GM18951 (cell line): ENCODE results near the gene GPLD1.

Experiments
- POLR2A ChIP-seq: IDR thresholded peaks from 4 replicates; pipeline ENCODE4 v1.6.1; 2011; ENCODE audit warnings: mild to moderate bottlenecking; ENCODE audit not compliant: insufficient read length, insufficient read depth; ENCODE audit errors: extremely low read depth
- in situ Hi-C: fragments of 300-500 bp; cut with MboI; formaldehyde crosslinking; loops from one replicate; pipeline ENCODE4 v1.12.0; 2022; ENCODE audit warnings: low sequenced_read_pairs, mixed read lengths, inconsistent platforms; ENCODE audit not compliant: unreplicated experiment

Gene GPLD1

DNA sequence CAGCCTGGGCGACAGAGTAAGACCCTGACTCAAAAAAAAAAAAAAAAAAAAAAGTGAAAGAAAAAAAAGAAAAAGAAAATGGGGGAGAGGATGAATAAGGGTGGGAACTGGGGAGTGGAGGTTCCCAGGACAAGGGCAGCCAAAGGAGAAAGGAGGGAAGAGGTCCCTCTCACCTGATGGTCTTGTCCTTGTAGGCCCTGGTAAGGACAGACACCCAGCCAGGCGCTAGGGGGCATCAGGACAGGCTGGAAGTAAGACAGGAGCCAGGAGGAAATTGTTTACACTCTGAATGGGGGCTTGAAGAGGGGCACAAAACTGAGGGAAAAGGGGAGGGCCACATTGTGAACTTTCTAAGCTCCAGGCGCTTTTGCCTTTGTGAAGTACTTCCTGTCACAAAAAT lies 3.1 kb upstream of the GPLD1 start:
- TF ChIP-seq POLR2A, result no peak
- in situ Hi-C loops, result no loop called here

DNA sequence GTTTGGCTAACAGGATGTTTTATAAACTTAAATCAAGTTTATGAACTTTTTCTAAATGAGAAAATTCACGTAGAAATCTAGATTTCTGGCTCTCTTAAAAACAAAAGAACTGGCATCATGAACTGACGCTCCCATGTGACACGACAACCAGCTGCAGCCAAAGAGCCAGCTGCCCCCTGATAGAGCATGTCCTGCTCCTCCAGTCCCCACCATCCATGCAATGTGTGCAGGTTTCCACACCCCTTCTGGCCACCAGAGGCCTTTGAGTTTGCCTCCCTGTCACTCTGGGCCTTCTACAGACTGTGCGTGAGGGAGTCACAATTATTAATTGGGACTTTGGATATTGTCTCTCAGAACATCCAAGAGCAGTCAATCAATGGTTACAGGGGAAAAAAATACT lies 1.6 kb upstream of the GPLD1 start:
- in situ Hi-C loops, result no loop called here
- no peak for TF ChIP-seq POLR2A

DNA sequence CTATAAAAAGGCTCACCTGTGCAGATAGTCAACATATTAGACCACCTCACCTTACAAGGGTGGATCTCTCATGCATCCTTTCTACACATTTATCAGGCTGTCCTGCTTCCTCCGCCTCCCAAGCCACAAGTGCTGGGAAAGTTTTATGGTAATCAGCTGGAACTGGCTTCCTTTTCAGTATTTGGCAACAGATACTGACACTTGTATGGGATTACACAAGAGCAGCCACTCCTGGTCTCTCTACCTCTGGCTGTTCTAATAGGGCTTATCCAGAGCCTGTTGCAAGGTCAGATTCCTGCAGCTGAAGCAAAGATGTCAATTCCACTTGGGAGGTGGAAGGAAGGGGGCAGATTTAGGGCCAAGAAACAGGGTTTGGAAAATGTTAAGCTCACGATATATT lies 503 bp upstream of the GPLD1 start:
- in situ Hi-C loops, result no loop called here
- no peak for TF ChIP-seq POLR2A

DNA sequence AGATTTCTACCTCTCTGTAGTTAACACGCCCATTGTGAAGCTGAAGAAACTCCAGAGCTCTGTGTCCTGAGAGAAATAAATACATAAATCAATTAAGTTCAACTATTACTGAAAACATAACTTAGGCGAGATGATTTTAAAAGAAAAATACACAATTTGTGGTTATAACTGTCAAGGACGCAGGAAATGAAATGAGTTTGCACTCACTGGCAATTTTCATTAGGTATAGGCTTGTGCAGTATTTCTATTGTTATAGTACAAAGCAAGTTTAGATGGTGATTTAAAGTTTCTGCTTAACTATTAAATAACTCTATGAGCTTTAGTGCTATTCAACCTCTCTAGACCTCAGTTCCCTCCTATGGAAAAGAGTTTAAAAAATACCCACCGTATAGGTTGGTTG lies 3.3 kb downstream of the GPLD1 start:
- TF ChIP-seq POLR2A, result no peak
- in situ Hi-C loops, result no loop called here

DNA sequence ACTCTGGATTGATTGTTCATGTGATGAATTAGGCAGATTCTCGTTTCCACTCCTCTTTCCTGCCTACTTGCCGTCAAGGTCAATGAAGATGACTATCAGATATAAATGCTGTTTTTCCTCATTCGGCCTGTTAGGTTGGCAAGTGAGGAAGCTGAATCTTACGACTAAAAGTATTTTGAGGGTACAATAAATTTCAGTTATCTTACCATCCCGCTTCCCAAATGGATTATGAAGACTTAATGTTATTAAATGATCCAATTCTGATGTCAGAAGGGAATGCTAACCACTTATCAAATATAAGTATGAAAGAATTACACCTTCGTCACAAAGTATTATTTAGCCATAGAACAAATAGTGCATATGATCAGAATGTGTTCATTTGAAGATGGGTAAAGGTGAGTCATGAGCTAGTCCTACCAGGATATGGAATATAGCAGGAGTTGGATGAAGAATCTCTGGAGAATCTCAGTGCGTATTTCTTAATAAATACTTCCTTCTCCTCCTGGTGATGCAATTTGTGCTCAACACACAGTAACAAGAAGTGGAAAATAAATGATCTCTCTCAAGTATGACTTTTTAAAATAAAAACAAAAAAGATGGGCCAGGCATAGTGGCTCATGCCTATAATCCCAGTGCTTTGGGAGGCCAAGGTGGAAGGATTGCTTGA lies 4.6 kb downstream of the GPLD1 start:
- in situ Hi-C loops, result no loop called here
- TF ChIP-seq POLR2A, result no peak

DNA sequence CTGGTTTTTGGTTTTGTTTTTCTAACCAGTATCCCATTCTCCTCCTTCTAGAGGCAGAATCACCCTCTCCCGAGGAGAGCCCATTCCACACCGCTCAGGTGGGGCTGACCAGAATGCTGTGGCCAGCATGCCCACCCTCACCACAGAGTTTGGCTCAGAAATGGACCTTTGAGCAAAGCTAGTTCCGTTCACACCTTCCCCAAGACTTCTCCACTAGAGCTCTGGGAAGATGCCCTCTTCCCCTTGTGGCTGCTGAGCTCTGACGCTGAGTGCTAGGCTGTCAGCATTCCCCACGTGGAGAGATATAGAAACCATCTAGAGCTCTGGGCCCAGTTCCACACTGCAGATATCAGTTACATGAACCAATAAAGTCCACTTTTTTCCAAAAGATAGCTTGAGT lies 7.9 kb downstream of the GPLD1 start:
- in situ Hi-C loops, result no loop called here
- no peak for TF ChIP-seq POLR2A

DNA sequence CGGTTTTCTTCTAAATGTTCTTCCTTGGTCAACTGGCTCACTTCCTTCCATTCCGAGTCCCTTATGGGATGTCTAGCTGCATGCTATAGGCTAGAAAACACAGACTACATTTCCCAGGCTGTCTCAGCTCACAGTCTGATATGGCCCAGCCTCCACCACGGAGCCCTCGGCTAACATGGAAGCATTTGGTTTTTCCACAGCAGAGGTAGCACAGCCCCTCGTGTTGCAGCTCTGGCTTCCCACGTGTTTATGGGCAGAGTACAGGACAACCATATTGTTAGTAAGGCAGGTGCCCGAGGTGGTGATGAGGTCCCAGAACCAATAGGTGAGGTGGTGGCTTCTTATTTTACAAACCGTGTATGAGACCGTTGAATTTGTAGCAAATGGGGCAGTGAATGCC lies 8.7 kb downstream of the GPLD1 start:
- in situ Hi-C loops, result no loop called here

DNA sequence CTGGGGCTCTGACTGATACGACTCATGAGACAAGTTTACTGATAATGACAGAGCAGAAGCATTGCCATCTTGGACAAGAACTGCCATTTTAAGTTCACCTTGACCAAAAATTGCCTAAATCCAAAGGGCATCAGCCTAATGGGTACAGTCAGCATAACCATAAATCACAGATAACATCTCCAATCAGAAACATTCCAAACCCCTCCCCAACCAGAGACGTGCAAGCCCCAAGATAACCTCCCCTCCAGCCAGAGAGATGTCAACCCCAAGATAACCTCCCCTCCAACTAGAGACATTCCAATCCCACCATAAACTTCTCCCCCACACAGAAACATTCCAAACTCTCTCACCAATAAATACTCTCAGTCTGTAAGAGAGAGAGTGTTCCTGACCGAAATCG lies 10.5 kb downstream of the GPLD1 start:
- in situ Hi-C loops, result no loop called here
- TF ChIP-seq POLR2A, result no peak

More for the DNA sequence above, 8.7 kb downstream of the GPLD1 start:
- no peak for TF ChIP-seq POLR2A

DNA sequence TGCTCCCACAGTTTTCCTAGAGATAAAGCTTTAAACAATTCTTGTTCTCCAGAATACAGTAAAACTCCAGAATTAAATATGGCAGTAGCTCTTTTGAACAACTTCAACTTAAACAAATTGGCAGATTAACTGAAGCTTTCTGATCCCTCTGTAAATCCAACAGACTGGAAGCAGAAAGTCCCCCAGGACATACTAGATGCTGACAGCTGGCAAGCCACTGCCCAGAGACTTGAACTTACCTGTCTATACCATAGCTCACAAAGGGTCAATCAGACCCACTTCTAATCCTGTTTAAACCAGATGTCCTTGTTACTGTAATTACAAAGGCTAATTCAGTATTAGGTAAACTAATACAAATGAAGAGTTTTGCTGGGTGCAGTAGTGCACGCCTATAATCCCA lies 12.3 kb downstream of the GPLD1 start:
- in situ Hi-C loops, result no loop called here

DNA sequence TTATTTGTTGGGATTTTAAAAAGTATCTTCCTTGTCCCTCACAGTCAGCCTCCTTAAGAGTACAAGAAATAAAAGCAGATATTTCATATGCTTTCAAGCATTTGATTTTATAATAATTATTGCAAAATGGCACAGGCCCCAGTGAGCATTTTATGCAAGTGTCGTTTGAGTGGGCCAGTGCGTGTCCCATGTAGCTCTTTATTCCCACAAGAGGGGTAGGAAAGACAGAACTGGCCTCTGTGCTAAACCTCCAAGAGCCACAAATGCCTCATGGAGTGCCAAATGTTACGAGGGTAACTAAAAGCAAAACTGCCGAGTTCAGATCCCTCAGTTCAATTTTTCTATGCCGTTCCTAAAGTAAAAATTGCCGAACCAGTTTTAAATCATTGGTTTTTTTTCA lies 12.7 kb downstream of the GPLD1 start:
- no peak for TF ChIP-seq POLR2A
- in situ Hi-C loops, result no loop called here

More for the DNA sequence above, 12.3 kb downstream of the GPLD1 start:
- no peak for TF ChIP-seq POLR2A

DNA sequence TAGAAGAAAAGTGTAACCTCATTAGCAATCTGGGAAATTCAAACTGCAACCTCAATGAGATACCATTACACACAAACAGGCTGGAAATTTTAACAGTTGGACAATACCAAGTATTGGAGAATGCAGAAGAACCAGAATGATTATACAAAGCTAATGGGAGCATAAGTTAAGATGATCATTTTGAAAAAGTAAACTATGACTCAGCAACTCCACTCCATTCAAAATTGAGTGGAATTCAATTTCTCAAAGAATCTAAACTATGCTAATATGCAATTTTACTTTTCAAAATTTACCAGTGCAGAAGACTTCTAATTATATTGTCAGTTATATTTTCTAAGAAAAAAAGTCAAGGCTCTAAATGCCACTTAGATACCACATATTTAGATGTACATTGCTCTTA lies 17.2 kb downstream of the GPLD1 start:
- in situ Hi-C loops, result no loop called here
- no peak for TF ChIP-seq POLR2A

DNA sequence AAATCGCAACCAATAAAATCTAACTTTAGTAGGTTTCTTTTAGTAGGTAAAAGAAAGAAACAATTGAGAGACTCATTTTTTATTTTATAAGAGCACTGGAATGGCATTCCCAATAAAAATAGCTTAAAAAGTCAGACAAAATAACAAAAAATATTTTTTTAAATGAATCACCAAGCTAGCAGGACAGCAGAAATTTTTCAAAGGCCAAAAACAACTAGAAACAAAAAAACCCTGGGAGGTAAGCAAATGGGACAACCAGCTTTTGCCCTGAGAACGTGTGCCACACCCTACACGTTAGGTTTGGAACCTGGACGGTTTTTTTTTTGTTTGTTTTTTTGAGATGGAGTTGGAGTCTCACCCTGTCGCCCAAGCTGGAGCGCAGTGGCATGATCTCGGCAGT lies 19.6 kb downstream of the GPLD1 start:
- TF ChIP-seq POLR2A, result no peak
- in situ Hi-C loops, result no loop called here

DNA sequence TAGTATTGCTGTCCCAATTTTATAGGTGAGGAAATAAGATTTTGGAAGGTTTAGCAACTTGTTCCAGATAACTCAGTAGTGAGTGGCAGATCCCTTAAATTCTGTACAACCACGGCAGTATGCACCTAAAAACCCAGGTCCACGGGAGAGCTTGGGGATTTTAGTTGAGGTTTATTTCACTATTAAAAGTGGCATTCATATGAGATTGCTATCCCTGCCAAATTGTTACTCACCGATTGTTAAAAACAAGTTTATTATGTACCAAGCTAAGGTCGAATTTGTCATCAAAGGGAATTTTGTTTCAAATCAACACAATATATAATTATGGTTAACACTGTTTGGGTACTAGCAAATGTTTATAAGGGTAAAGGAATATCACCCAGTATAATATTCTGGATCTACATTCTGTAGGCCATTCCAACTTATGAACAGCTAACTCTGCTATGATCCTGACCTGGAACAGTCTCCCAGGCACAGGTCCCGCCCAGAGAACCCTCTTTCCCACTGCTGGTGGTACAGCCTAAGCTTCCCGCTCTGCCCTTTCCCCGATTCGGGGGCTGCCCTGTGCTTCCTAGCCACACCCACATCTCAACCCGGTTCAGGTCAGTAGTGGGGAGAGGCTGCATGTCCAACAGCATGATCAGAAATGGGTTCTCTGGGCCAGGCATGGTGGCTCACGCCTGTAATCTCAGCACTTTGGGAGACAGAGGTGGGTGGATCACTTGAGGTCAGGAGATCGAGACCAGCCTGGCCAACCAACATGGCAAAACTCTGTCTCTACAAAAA lies 24.9 kb downstream of the GPLD1 start:
- no peak for TF ChIP-seq POLR2A
- in situ Hi-C loops, result no loop called here

DNA sequence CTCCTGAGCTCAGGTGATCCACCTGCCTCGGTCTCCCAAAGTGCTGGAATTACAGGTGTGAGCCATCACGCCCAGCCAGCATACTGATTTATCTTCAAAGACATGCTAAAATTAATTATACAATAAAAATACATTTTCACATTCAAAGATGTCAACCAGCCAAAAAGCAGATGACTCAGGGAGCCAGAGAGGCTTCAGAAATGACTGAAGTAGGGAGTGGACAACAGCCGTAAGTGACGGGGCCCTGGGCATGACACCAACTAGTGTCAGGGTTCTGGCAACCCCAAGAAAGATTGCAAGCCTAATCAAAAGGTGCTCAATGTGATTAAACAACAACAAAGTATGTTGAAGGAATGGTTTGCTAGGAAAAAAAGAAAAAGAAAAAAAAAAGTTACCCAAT lies 28.4 kb downstream of the GPLD1 start:
- in situ Hi-C loops, result no loop called here
- no peak for TF ChIP-seq POLR2A
